DOHH2 (cell line): ENCODE data around the gene DNAH10.

Experiments
- H3F3A ChIP-seq: fragments of 200-600 bp; sonication (generic), shearing (Covaris generic); 2 replicates; pipeline ENCODE4 v1.6.0; 2016; ENCODE audit warnings: antibody characterized with exemption, mild to moderate bottlenecking; ENCODE audit not compliant: control insufficient read depth, insufficient read depth
- H3K27ac ChIP-seq: fragments of 200-600 bp; sonication (generic); 2 replicates; pipeline ENCODE4 v1.5.1; 2014; ENCODE audit warnings: low read depth, mild to moderate bottlenecking, low read length, moderate library complexity
- H3K27me3 ChIP-seq: fragments of 200-600 bp; sonication (generic); 2 replicates; pipeline ENCODE4 v1.6.1; 2014; ENCODE audit warnings: mild to moderate bottlenecking, low read length, mixed read lengths; ENCODE audit not compliant: control insufficient read depth
- H3K36me3 ChIP-seq: fragments of 200-600 bp; sonication (generic); 2 replicates; pipeline ENCODE4 v1.6.1; 2014; ENCODE audit warnings: mild to moderate bottlenecking, low read length, moderate library complexity, mixed read lengths; ENCODE audit not compliant: control insufficient read depth
- H3K4me1 ChIP-seq: fragments of 200-600 bp; sonication (generic); 2 replicates; pipeline ENCODE4 v1.6.1; 2014; ENCODE audit warnings: mild to moderate bottlenecking, low read length, mixed read lengths; ENCODE audit not compliant: control insufficient read depth
- H3K4me2 ChIP-seq: fragments of 200-600 bp; sonication (generic); 2 replicates; pipeline ENCODE4 v1.6.0; 2014; ENCODE audit warnings: mild to moderate bottlenecking, low read length, moderate library complexity
- H3K4me3 ChIP-seq: fragments of 200-600 bp; sonication (generic); 2 replicates; pipeline ENCODE4 v1.5.1; 2014; ENCODE audit warnings: mild to moderate bottlenecking, low read length, mixed read lengths
- H3K79me2 ChIP-seq: fragments of 200-600 bp; sonication (generic); 2 replicates; pipeline ENCODE4 v1.6.1; 2014; ENCODE audit warnings: mild to moderate bottlenecking, low read length, mixed read lengths; ENCODE audit not compliant: control insufficient read depth
- H3K9me2 ChIP-seq: fragments of 200-600 bp; sonication (generic); replicated peaks from 2 replicates; pipeline ENCODE4 v1.6.1; 2014; ENCODE audit warnings: mild to moderate bottlenecking, low read length, mixed read lengths; ENCODE audit not compliant: control insufficient read depth
- H3K9me3 ChIP-seq: fragments of 200-600 bp; sonication (generic); 2 replicates; pipeline ENCODE4 v1.6.1; 2014; ENCODE audit warnings: antibody characterized with exemption, low read length, mixed read lengths; ENCODE audit not compliant: control insufficient read depth, insufficient read depth
- H4K20me1 ChIP-seq: fragments of 200-600 bp; sonication (generic); 2 replicates; pipeline ENCODE4 v1.6.0; 2014; ENCODE audit warnings: low read depth, mild to moderate bottlenecking, antibody characterized with exemption, low read length, moderate library complexity; ENCODE audit not compliant: control insufficient read depth, insufficient read depth
- CTCF ChIP-seq: fragments of 200-600 bp; sonication (generic); IDR thresholded peaks from one replicate; pipeline ENCODE4 v1.5.1; 2014; ENCODE audit warnings: antibody characterized with exemption, mild to moderate bottlenecking, low read depth, low read length; ENCODE audit not compliant: poor library complexity, severe bottlenecking
- EZH2phosphoT487 ChIP-seq: fragments of 200-600 bp; sonication (generic); IDR thresholded peaks from 2 replicates; pipeline ENCODE4 v1.6.1; 2017; ENCODE audit warnings: borderline replicate concordance, mild to moderate bottlenecking, antibody characterized with exemption, low read length, moderate library complexity, mixed read lengths

Gene DNAH10

DNA sequence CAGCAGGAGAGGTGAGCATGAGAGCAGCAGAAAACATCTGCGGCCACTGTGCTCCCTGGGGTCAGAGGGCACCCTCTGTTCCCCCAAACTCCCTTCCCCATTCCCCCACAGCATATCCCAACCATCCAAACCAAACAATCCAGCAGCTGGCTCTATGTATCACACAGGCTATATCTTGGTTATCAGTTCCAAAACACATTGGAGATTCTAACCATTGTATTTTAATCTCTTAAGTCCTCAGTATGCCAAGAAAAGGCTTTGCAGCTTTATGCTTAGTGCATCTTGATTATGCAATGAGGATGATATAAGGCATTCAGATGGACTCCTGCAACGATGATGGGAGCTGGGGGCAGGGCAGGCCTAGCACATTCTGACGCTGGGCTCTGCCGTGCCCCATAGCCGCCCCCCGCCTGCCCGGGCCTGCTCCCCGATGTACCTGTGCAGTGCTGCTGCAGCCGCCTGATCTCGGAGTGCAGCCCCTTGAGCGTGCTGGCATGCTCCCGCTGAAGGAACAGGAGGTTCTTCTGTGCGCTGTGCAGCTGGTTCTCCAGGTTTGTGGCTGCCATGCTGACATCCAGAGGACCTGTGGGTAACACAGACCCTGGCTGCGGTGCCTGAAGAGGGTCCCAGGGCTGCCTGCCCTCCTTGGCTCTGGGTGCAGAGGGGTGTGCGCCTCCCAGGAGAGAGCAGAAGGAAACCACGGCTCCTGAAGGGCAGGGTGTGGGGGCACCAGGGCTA lies 181.0 kb downstream of the DNAH10 start:
- TF ChIP-seq EZH2phosphoT487 (no peak), CTCF (no peak)
- Histone ChIP-seq H3K27ac (no peak overlapping the region), H4K20me1 (no peaks in the 10 kb centered on the region), H3K9me2 (no peaks in the 10 kb centered on the region), H3K36me3 (no peaks in the 10 kb centered on the region), H3K9me3 (no peaks in the 10 kb centered on the region), H3K4me3 (no peak overlapping the region), H3F3A (no peaks in the 10 kb centered on the region), H3K79me2 (no peaks in the 10 kb centered on the region), H3K4me2 (no peak overlapping the region), H3K27me3 (no peaks in the 10 kb centered on the region), H3K4me1 (no peaks in the 10 kb centered on the region)

- TF ChIP-seq CTCF (no peak), EZH2phosphoT487 (no peak)
- Histone ChIP-seq H3K36me3 (no peaks in the 10 kb centered on the region), H3K9me3 (no peaks in the 10 kb centered on the region)
Measured at GRCh38 chr12:123943816-123944215, 181.7 kb downstream of the DNAH10 start.

GRCh38 chr12:123944696-123945095 lies 182.6 kb downstream of the DNAH10 start:
- Histone ChIP-seq H3K4me1 (no peaks in the 10 kb centered on the region), H4K20me1 (no peaks in the 10 kb centered on the region), H3K79me2 (no peaks in the 10 kb centered on the region), H3K9me2 (no peaks in the 10 kb centered on the region), H3F3A (no peaks in the 10 kb centered on the region), H3K4me2 (no peak overlapping the region), H3K4me3 (no peak overlapping the region), H3K36me3 (no peaks in the 10 kb centered on the region), H3K9me3 (no peaks in the 10 kb centered on the region), H3K27me3 (no peaks in the 10 kb centered on the region), H3K27ac (no peak overlapping the region)
- TF ChIP-seq CTCF (no peak), EZH2phosphoT487 (no peak)

More at GRCh38 chr12:123943816-123944215, 181.7 kb downstream of the DNAH10 start:
- Histone ChIP-seq H4K20me1 (no peaks in the 10 kb centered on the region), H3K4me3 (no peak overlapping the region), H3K9me2 (no peaks in the 10 kb centered on the region), H3K79me2 (no peaks in the 10 kb centered on the region), H3K27me3 (no peaks in the 10 kb centered on the region), H3K4me1 (no peaks in the 10 kb centered on the region), H3K27ac (no peak overlapping the region), H3F3A (no peaks in the 10 kb centered on the region), H3K4me2 (no peak overlapping the region)
